Stimulated activated naive CD8-positive, alpha-beta T cell treated with anti-CD3 and anti-CD28 coated beads, Interleukin-15, Interleukin-2, amounts not matched to agents 100 ng/mL and 50 ng/mL, for 24 hours (primary cell): ENCODE results near the gene USP7.

Experiments
- H3K27ac Mint-ChIP-seq: one replicate; pipeline ENCODE4 v1.8.0; 2021; ENCODE audit warnings: mild to moderate bottlenecking, mixed read lengths
- H3K27me3 Mint-ChIP-seq: one replicate; pipeline ENCODE4 v1.8.0; 2021; ENCODE audit warnings: mixed read lengths
- H3K36me3 Mint-ChIP-seq: one replicate; pipeline ENCODE4 v1.8.0; 2021; ENCODE audit warnings: low read depth, mixed read lengths
- H3K4me1 Mint-ChIP-seq: one replicate; pipeline ENCODE4 v1.8.0; 2021; ENCODE audit warnings: low read depth, mixed read lengths
- H3K4me3 Mint-ChIP-seq: one replicate; pipeline ENCODE4 v1.8.0; 2021; ENCODE audit warnings: mild to moderate bottlenecking, mixed read lengths
- H3K9me3 Mint-ChIP-seq: one replicate; pipeline ENCODE4 v1.8.0; 2021; ENCODE audit warnings: mixed read lengths

Gene USP7

GRCh38 chr16:8963821-8964441 is at the start of gene USP7:
Gene USP7, minus strand, starts transcription at chr16:8963906. Its CDS starts 621 bp downstream, at chr16:8963285.
- no peaks in the 10 kb centered on the region for H3K9me3 Mint-ChIP-seq
- peaks cover 5% of the 10 kb centered on the region for H3K27me3 Mint-ChIP-seq
- peaks cover 11% of the 10 kb centered on the region for H3K36me3 Mint-ChIP-seq
- H3K4me1 Mint-ChIP-seq, result peaks cover 40% of the 10 kb centered on the region
- peak within 1 kb of the TSS; percentile 92 for H3K4me3 Mint-ChIP-seq
- H3K27ac Mint-ChIP-seq, result peak within 1 kb of the TSS; percentile 55

- Mint-ChIP-seq H3K4me3 (no peak overlapping the region), H3K9me3 (peaks cover 9% of the 10 kb centered on the region), H3K27me3 (peaks cover 15% of the 10 kb centered on the region), H3K36me3 (peaks cover 6% of the 10 kb centered on the region), H3K27ac (no peak overlapping the region), H3K4me1 (peaks cover 6% of the 10 kb centered on the region)
These were observed 49.8 kb upstream of the USP7 start for GRCh38 chr16:9013508-9013864.

- peaks cover 15% of the 10 kb centered on the region for H3K27me3 Mint-ChIP-seq
- peaks cover 6% of the 10 kb centered on the region for H3K36me3 Mint-ChIP-seq
- peaks cover 9% of the 10 kb centered on the region for H3K4me1 Mint-ChIP-seq
- H3K27ac Mint-ChIP-seq, result no peak overlapping the region
- H3K4me3 Mint-ChIP-seq, result no peak overlapping the region
- H3K9me3 Mint-ChIP-seq, result peaks cover 9% of the 10 kb centered on the region
These were observed 49.3 kb upstream of the USP7 start for GRCh38 chr16:9012848-9013507.

- H3K27ac Mint-ChIP-seq, result no peak overlapping the region
- H3K27me3 Mint-ChIP-seq, result peaks cover 15% of the 10 kb centered on the region
- peaks cover 9% of the 10 kb centered on the region for H3K4me1 Mint-ChIP-seq
- peaks cover 6% of the 10 kb centered on the region for H3K36me3 Mint-ChIP-seq
- H3K9me3 Mint-ChIP-seq, result peaks cover 9% of the 10 kb centered on the region
- no peak overlapping the region for H3K4me3 Mint-ChIP-seq
These were observed 48.6 kb upstream of the USP7 start for GRCh38 chr16:9012330-9012729.

GRCh38 chr16:9008601-9009260 is 45.0 kb upstream of the USP7 start:
- Mint-ChIP-seq H3K4me1 (peaks cover 9% of the 10 kb centered on the region), H3K4me3 (no peak overlapping the region), H3K9me3 (no peaks in the 10 kb centered on the region)

GRCh38 chr16:9007177-9007794 is 43.6 kb upstream of the USP7 start:
- no peaks in the 10 kb centered on the region for H3K36me3 Mint-ChIP-seq

More at GRCh38 chr16:9008601-9009260, 45.0 kb upstream of the USP7 start:
- peaks cover 12% of the 10 kb centered on the region for H3K27me3 Mint-ChIP-seq
- H3K27ac Mint-ChIP-seq, result no peak overlapping the region
- no peaks in the 10 kb centered on the region for H3K36me3 Mint-ChIP-seq

GRCh38 chr16:9004183-9004582 is 40.5 kb upstream of the USP7 start:
- H3K36me3 Mint-ChIP-seq, result no peaks in the 10 kb centered on the region
- H3K27me3 Mint-ChIP-seq, result peaks cover 7% of the 10 kb centered on the region
- no peak overlapping the region for H3K4me3 Mint-ChIP-seq
- peaks cover 9% of the 10 kb centered on the region for H3K4me1 Mint-ChIP-seq
- no peaks in the 10 kb centered on the region for H3K9me3 Mint-ChIP-seq
- H3K27ac Mint-ChIP-seq, result no peak overlapping the region

More at GRCh38 chr16:9007177-9007794, 43.6 kb upstream of the USP7 start:
- Mint-ChIP-seq H3K27ac (no peak overlapping the region), H3K4me1 (peaks cover 9% of the 10 kb centered on the region), H3K9me3 (no peaks in the 10 kb centered on the region), H3K4me3 (no peak overlapping the region), H3K27me3 (peaks cover 7% of the 10 kb centered on the region)

- H3K27ac Mint-ChIP-seq, result no peak overlapping the region
- no peaks in the 10 kb centered on the region for H3K36me3 Mint-ChIP-seq
- H3K4me1 Mint-ChIP-seq, result peaks cover 5% of the 10 kb centered on the region
- peaks cover 5% of the 10 kb centered on the region for H3K27me3 Mint-ChIP-seq
- H3K4me3 Mint-ChIP-seq, result no peak overlapping the region
- no peaks in the 10 kb centered on the region for H3K9me3 Mint-ChIP-seq
These were observed 40.1 kb upstream of the USP7 start for GRCh38 chr16:9003763-9004162.

GRCh38 chr16:9003322-9003721 is 39.6 kb upstream of the USP7 start:
- Mint-ChIP-seq H3K36me3 (no peaks in the 10 kb centered on the region), H3K27me3 (peaks cover 3% of the 10 kb centered on the region), H3K4me3 (no peak overlapping the region), H3K9me3 (no peaks in the 10 kb centered on the region), H3K4me1 (peaks cover under 1% of the 10 kb centered on the region), H3K27ac (no peak overlapping the region)

- Mint-ChIP-seq H3K36me3 (no peaks in the 10 kb centered on the region), H3K4me1 (no peaks in the 10 kb centered on the region), H3K4me3 (no peak overlapping the region), H3K27ac (no peak overlapping the region), H3K27me3 (peaks cover 3% of the 10 kb centered on the region), H3K9me3 (no peaks in the 10 kb centered on the region)
These were observed 38.3 kb upstream of the USP7 start for GRCh38 chr16:9002042-9002441.

- Mint-ChIP-seq H3K27me3 (no peaks in the 10 kb centered on the region), H3K4me1 (no peaks in the 10 kb centered on the region), H3K36me3 (no peaks in the 10 kb centered on the region), H3K9me3 (no peaks in the 10 kb centered on the region), H3K4me3 (no peak overlapping the region), H3K27ac (no peak overlapping the region)
These were observed 37.0 kb upstream of the USP7 start for GRCh38 chr16:9000664-9001063.

- Mint-ChIP-seq H3K27ac (no peak overlapping the region), H3K9me3 (no peaks in the 10 kb centered on the region), H3K4me3 (no peak overlapping the region), H3K36me3 (no peaks in the 10 kb centered on the region), H3K4me1 (no peaks in the 10 kb centered on the region), H3K27me3 (no peaks in the 10 kb centered on the region)
These were observed 36.1 kb upstream of the USP7 start for GRCh38 chr16:8999800-9000199.

GRCh38 chr16:8998108-8998507 is 34.4 kb upstream of the USP7 start:
- Mint-ChIP-seq H3K36me3 (no peaks in the 10 kb centered on the region), H3K27ac (no peak overlapping the region), H3K9me3 (no peaks in the 10 kb centered on the region), H3K27me3 (no peaks in the 10 kb centered on the region), H3K4me1 (no peaks in the 10 kb centered on the region), H3K4me3 (no peak overlapping the region)

- H3K27me3 Mint-ChIP-seq, result no peaks in the 10 kb centered on the region
- H3K36me3 Mint-ChIP-seq, result no peaks in the 10 kb centered on the region
- no peak overlapping the region for H3K4me3 Mint-ChIP-seq
- no peak overlapping the region for H3K27ac Mint-ChIP-seq
- H3K4me1 Mint-ChIP-seq, result no peaks in the 10 kb centered on the region
- H3K9me3 Mint-ChIP-seq, result no peaks in the 10 kb centered on the region
These were observed 33.2 kb upstream of the USP7 start for GRCh38 chr16:8996891-8997290.

GRCh38 chr16:8990445-8990844 is 26.7 kb upstream of the USP7 start:
- no peaks in the 10 kb centered on the region for H3K27me3 Mint-ChIP-seq
- H3K4me3 Mint-ChIP-seq, result no peak overlapping the region
- H3K27ac Mint-ChIP-seq, result no peak overlapping the region
- H3K9me3 Mint-ChIP-seq, result no peaks in the 10 kb centered on the region
- no peaks in the 10 kb centered on the region for H3K4me1 Mint-ChIP-seq
- H3K36me3 Mint-ChIP-seq, result no peaks in the 10 kb centered on the region
